Mammary epithelial cell (primary cell): ENCODE data around the gene ULK4.

Source experiments
- CTCF ChIP-seq, 2 donors: IDR thresholded peaks in 1 of 2; conservative IDR thresholded peaks in 1 of 2; 2 replicates each; pipeline ENCODE4 v1.5.1; 2011 to 2012; ENCODE audit warnings: inconsistent platforms in 2 of 2, low read length in 2 of 2, mild to moderate bottlenecking in 2 of 2, control low read depth in 1 of 2, low read depth in 1 of 2; ENCODE audit not compliant: insufficient read depth in 1 of 2; ENCODE audit errors: extremely low read depth in 1 of 2
- EZH2 ChIP-seq: IDR thresholded peaks from 2 replicates; pipeline ENCODE4 v1.6.1; 2012; ENCODE audit warnings: low read length, inconsistent platforms, borderline replicate concordance

GRCh38 chr3:41682382-41682781 is 279.5 kb downstream of the ULK4 start:
- no peak for TF ChIP-seq CTCF (conservative IDR thresholded peaks at IDR 0.05 in 1 of 2, IDR thresholded peaks at IDR 0.05 in 1 of 2; ENCODE audit: extremely low read depth in 1 of 2, insufficient read depth in 1 of 2, low read depth in 1 of 2, low read length in 2 of 2)
- no peak for TF ChIP-seq EZH2
